Kidney (tissue), 14 donors: ENCODE measurements around the gene LMOD3. TPM values are rescaled to one million over a fixed set of nuclear protein-coding genes. Genes with fewer than 3 reads are reported as not detected.
A peak's percentile ranks its signal among the peaks of the same experiment; 100 is the strongest.

ENCODE experiments used
- DNase-seq, 5 donors: peaks; one replicate each; pipeline ENCODE4 v3.0.0-alpha.2; 2013 to 2020
- FAIRE-seq: peaks from 2 replicates; lab custom pipeline; 2012; peaks lifted over from hg19 to GRCh38; lab: Jason Lieb, UNC
- H3K27ac ChIP-seq, 2 donors: one replicate each; pipeline ENCODE4 v1.7.0; 2013; ENCODE audit warnings: low read depth in 2 of 2, low read length in 2 of 2, inconsistent platforms in 1 of 2
- H3K27me3 ChIP-seq: one replicate; pipeline ENCODE4 v1.7.1; 2013; ENCODE audit warnings: low read length, inconsistent platforms; ENCODE audit not compliant: control insufficient read depth, insufficient read depth
- H3K36me3 ChIP-seq, 3 donors: one replicate each; pipeline versions ENCODE4 v1.7.0 to v1.7.1; 2013; ENCODE audit warnings: low read length in 3 of 3, control low read depth in 1 of 3, inconsistent platforms in 1 of 3; ENCODE audit not compliant: insufficient read depth in 3 of 3, control insufficient read depth in 2 of 3
- H3K4me1 ChIP-seq, 3 donors: one replicate each; pipeline versions ENCODE4 v1.7.0 to v1.7.1; 2013; ENCODE audit warnings: low read length in 3 of 3, inconsistent platforms in 1 of 3, low read depth in 1 of 3; ENCODE audit not compliant: control insufficient read depth in 2 of 3, insufficient read depth in 2 of 3
- H3K4me3 ChIP-seq, 3 donors: one replicate each; pipeline versions ENCODE4 v1.7.0 to v1.8.1; 2013; ENCODE audit warnings: low read length in 3 of 3, control low read depth in 1 of 3, inconsistent platforms in 1 of 3
- H3K9ac ChIP-seq, 3 donors: one replicate each; pipeline versions ENCODE4 v1.7.0 to v1.7.1; 2013; ENCODE audit warnings: low read length in 3 of 3, control low read depth in 1 of 3, inconsistent platforms in 1 of 3
- H3K9me3 ChIP-seq, 3 donors: one replicate each; pipeline versions ENCODE4 v1.7.0 to v1.7.1; 2013; ENCODE audit warnings: low read length in 3 of 3, control low read depth in 1 of 3, inconsistent platforms in 1 of 3; ENCODE audit not compliant: control insufficient read depth in 2 of 3, insufficient read depth in 1 of 3
- CTCF ChIP-seq: IDR thresholded peaks from 3 replicates; pipeline ENCODE4 v1.5.1; 2012; ENCODE audit warnings: mild to moderate bottlenecking, moderate library complexity, borderline replicate concordance; ENCODE audit not compliant: insufficient read depth; ENCODE audit errors: extremely low read depth
- intact Hi-C: fragments of 100-400 bp; cut with DNase I; formaldehyde crosslinking; loops from one replicate; pipeline ENCODE4 v1.11.1; 2022
- polyA plus RNA-seq: library from polyadenylated mRNA; stranded (reverse); fragments of 350-450 nt; fragmentation: Illumina TruSeq; extraction: RNeasy Lipid Tissue Mini Kit (QIAGEN cat#74804); gene quantifications from one replicate; pipeline ENCODE4 v1.2.3, GENCODE V29; 2014; ENCODE audit warnings: low read depth, low replicate concordance; ENCODE audit not compliant: insufficient read depth
- total RNA-seq: library from RNA; stranded (reverse); fragmentation: NEBNext Ultra II Directional; extraction: Animal tissue kit (Norgen Biotek cat#: 25700); gene quantifications from one replicate; pipeline ENCODE4 v1.2.1, GENCODE V29; 2021
- donor health status: control.
- donor health status: control.
- donor health status: control.
- donor health status: control.
- donor health status: control.
- donor health status: DM: yes; HTN: yes; CAD: no.
- donor health status: Normal renal cell carcinoma (clear cell type).

LMOD3 gene
- total and polyA plus RNA-seq, 2 donors from 2014 or later: 0.09 to 0.28 TPM

GRCh38 chr3:69110941-69111546 lies 11.4 kb downstream of the LMOD3 start:
- H3K27ac ChIP-seq: no peak overlapping the region
- no peaks in the 10 kb centered on the region for H3K27me3 ChIP-seq
- no peaks in the 10 kb centered on the region for H3K9me3 ChIP-seq
- H3K36me3 ChIP-seq: no peaks in the 10 kb centered on the region
- TF ChIP-seq CTCF: no peak
- DNase-seq (no peak), FAIRE-seq (no peak)
- H3K4me3 ChIP-seq: no peak overlapping the region
- intact Hi-C loops: no loop called here
- H3K4me1 ChIP-seq: no peaks in the 10 kb centered on the region
- no peak overlapping the region for H3K9ac ChIP-seq

- intact Hi-C loops: no loop called here
- H3K27me3 ChIP-seq: no peaks in the 10 kb centered on the region
- FAIRE-seq (no peak), DNase-seq (no peak)
- H3K4me1 ChIP-seq: no peaks in the 10 kb centered on the region
- H3K9ac ChIP-seq: no peak overlapping the region
- no peak overlapping the region for H3K27ac ChIP-seq
- TF ChIP-seq CTCF: no peak
- peaks cover 0 to 10% (median 6%) of the 10 kb centered on the region in 3 donors for H3K36me3 ChIP-seq
- no peaks in the 10 kb centered on the region for H3K9me3 ChIP-seq
- no peak overlapping the region for H3K4me3 ChIP-seq
Observed at GRCh38 chr3:69108811-69109210, 13.6 kb downstream of the LMOD3 start.

GRCh38 chr3:69107841-69108240 lies 14.6 kb downstream of the LMOD3 start:
- Histone ChIP-seq H3K4me3 (no peak overlapping the region), H3K27me3 (no peaks in the 10 kb centered on the region), H3K4me1 (no peaks in the 10 kb centered on the region), H3K9ac (no peak overlapping the region), H3K36me3 (peaks cover 0 to 18% (median 13%) of the 10 kb centered on the region in 3 donors), H3K9me3 (no peaks in the 10 kb centered on the region), H3K27ac (no peak overlapping the region)
- no peak for FAIRE-seq
- no peak for DNase-seq
- TF ChIP-seq CTCF: no peak
- intact Hi-C loops: no loop called here

GRCh38 chr3:69105320-69105719 lies 17.1 kb downstream of the LMOD3 start:
- intact Hi-C loops: no loop called here
- no peak for DNase-seq
- no peak for TF ChIP-seq CTCF
- H3K4me1 ChIP-seq: no peaks in the 10 kb centered on the region
- H3K9me3 ChIP-seq: no peaks in the 10 kb centered on the region
- H3K27ac ChIP-seq: no peak overlapping the region
- FAIRE-seq: peak; percentile 73
- H3K36me3 ChIP-seq: peaks cover 0 to 30% (median 21%) of the 10 kb centered on the region in 3 donors
- no peak overlapping the region for H3K4me3 ChIP-seq
- no peak overlapping the region for H3K9ac ChIP-seq
- H3K27me3 ChIP-seq: no peaks in the 10 kb centered on the region
